Measurements from ENCODE around the gene HOXA13. TPM values are rescaled to one million over a fixed set of nuclear protein-coding genes. Genes with fewer than 3 reads are reported as not detected.

HOXA13 gene
- total and polyA plus RNA-seq, 2 donors (not counting 1 experiment from before 2014, with no cell fraction given): not detected

DNA sequence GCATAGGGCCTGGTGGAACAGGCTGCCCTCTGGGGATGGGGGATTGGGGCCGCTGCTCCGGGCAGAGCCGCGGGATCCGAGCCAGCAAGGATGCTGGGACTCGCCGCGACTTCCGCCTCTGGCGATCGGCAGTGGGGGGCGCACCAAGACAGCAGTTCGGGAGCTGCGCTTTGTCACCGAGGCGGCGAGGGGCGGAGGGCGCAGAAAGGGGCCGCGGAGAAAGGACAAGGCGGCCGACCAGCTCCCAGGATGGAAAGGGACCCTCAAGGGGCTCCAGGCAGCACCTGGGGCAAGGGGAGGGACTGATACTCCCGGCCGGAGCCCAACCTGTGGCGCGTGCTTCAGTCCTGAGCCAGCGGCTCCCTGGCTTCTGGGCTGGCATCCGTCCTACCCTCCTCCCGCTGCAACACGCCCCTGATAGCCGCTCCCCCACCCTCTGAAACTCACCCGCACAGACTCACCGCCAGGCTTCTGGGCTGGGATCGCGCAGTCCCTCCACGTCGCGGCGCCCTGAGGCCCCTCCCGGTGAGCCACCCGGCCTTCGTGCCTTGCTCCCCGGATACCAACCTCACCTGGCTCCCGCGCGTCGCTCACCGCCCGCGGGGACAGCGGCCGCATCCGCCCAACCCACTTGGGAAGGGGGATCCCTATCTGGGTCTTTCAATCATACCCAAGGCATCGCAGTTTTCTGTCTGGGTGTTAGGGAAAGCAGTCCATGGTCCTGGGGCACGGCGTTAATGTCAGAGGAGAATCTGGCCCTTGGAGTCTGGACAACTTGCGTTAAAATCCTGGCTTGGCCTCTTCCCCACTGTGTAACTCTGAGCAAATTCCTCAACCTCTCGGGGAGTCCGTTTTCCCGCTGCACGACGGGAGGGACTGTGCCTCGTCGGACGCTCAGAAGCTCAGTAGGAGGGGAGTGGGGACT is 35.8 kb upstream of the HOXA13 start:
- intact Hi-C loops (cut with micrococcal nuclease): no loop called here
- H3K27me3 ChIP-seq (replicated peaks in 1 of 4; ENCODE audit: control extremely low read depth in 1 of 4, control insufficient read depth in 3 of 4, insufficient read depth in 4 of 4, low read length in 3 of 4): peaks cover 0 to 70% (median 42%) of the 10 kb centered on the region in 4 experiments
- peak overlapping the region in 2 of 5 experiments; percentile 10 to 29 for H3K4me3 ChIP-seq (ENCODE audit: control extremely low read depth in 1 of 5, extremely low read depth in 1 of 5, insufficient read depth in 1 of 5, low read depth in 2 of 5, low read length in 4 of 5)
- 7% methylated on average over 49 of the region's 66 CpGs for WGBS (ENCODE audit: insufficient coverage)
- peak overlapping the region; percentile 50 for H3K4me3 Mint-ChIP-seq
- peak overlapping the region; percentile 68 for H3K4me2 ChIP-seq (replicated peaks; ENCODE audit: low read depth, low read length, poor library complexity, severe bottlenecking)
- ATAC-seq (ENCODE audit: low read depth): no peak
- H3K79me2 ChIP-seq (ENCODE audit: control insufficient read depth, insufficient read depth, low read length): no peaks in the 10 kb centered on the region
- no peaks in the 10 kb centered on the region for H3K36me3 ChIP-seq (replicated peaks in 1 of 2; ENCODE audit: control extremely low read depth in 1 of 2, control insufficient read depth in 1 of 2, extremely low read depth in 1 of 2, insufficient read depth in 2 of 2, low read length in 1 of 2)
- peaks cover 22 to 28% of the 10 kb centered on the region in 2 donors for H3K4me1 ChIP-seq (ENCODE audit: control insufficient read depth in 2 of 2, insufficient read depth in 2 of 2, low read length in 2 of 2)
- H3K4me1 Mint-ChIP-seq: peaks cover 21% of the 10 kb centered on the region
- peaks cover 0 to 32% (median 0%) of the 10 kb centered on the region in 3 donors for H3K9me3 ChIP-seq (ENCODE audit: control extremely low read depth in 1 of 3, control insufficient read depth in 2 of 3, insufficient read depth in 1 of 3, low read length in 2 of 3)
- peaks cover 64% of the 10 kb centered on the region for H3K27me3 Mint-ChIP-seq
- no peaks in the 10 kb centered on the region for H3K9me3 Mint-ChIP-seq (ENCODE audit: insufficient read depth)
- H3K27ac Mint-ChIP-seq: no peak overlapping the region
- H3K9ac ChIP-seq (ENCODE audit: low read length): no peak overlapping the region
- ChIA-PET POLR2A (no interaction called here), CTCF (no interaction called here)
- peak overlapping the region; percentile 66 for H2AFZ ChIP-seq (ENCODE audit: insufficient read depth, low read depth, low read length, poor library complexity, severe bottlenecking)
- DNase-seq: peak; percentile 32
- no peaks in the 10 kb centered on the region for H4K20me1 ChIP-seq (ENCODE audit: control insufficient read depth, insufficient read depth, low read length, poor library complexity, severe bottlenecking)
- TF ChIP-seq, protein P1, sequence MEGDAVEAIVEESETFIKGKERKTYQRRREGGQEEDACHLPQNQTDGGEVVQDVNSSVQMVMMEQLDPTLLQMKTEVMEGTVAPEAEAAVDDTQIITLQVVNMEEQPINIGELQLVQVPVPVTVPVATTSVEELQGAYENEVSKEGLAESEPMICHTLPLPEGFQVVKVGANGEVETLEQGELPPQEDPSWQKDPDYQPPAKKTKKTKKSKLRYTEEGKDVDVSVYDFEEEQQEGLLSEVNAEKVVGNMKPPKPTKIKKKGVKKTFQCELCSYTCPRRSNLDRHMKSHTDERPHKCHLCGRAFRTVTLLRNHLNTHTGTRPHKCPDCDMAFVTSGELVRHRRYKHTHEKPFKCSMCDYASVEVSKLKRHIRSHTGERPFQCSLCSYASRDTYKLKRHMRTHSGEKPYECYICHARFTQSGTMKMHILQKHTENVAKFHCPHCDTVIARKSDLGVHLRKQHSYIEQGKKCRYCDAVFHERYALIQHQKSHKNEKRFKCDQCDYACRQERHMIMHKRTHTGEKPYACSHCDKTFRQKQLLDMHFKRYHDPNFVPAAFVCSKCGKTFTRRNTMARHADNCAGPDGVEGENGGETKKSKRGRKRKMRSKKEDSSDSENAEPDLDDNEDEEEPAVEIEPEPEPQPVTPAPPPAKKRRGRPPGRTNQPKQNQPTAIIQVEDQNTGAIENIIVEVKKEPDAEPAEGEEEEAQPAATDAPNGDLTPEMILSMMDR (IDR thresholded peaks at IDR 0.05): no peak
- TF ChIP-seq EZH2 (IDR thresholded peaks at IDR 0.05; ENCODE audit: borderline replicate concordance, insufficient read depth, low read depth, low read length, poor library complexity, severe bottlenecking): peak; percentile 12
- H3K27ac ChIP-seq (ENCODE audit: low read length in 2 of 2): no peak overlapping the region

DNA sequence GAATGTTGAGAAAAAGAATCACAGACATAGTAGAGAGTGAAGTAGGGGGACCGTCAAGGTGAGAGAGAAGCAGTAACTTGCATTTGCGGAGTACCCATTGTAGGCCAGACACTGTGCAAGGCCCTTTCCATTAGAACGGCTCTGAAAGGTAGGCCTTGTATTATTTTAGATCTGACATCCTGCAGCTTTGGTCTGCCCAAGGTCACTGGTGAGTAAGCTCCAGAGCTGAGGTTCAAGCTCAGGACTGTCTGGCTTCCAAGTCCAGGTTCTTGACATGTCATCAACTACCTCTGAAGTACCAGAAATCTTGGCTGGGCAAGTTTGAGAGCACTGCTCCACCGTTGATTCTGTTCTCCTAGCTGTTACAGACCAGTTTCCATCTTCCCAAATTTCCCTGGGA is 29.6 kb upstream of the HOXA13 start:
- peaks cover 59% of the 10 kb centered on the region for H3K27me3 Mint-ChIP-seq
- no peak overlapping the region for H3K27ac Mint-ChIP-seq

More for the DNA sequence above, 29.6 kb upstream of the HOXA13 start:
- no peak overlapping the region for H3K4me3 ChIP-seq (ENCODE audit: control extremely low read depth in 1 of 5, extremely low read depth in 1 of 5, insufficient read depth in 1 of 5, low read depth in 2 of 5, low read length in 4 of 5)
- H3K27ac ChIP-seq (ENCODE audit: low read length in 2 of 2): no peak overlapping the region
- intact Hi-C loops (cut with micrococcal nuclease): no loop called here
- ChIA-PET CTCF (no interaction called here), POLR2A (no interaction called here)
- no peaks in the 10 kb centered on the region for H4K20me1 ChIP-seq (ENCODE audit: control insufficient read depth, insufficient read depth, low read length, poor library complexity, severe bottlenecking)
- no peaks in the 10 kb centered on the region for H3K4me1 ChIP-seq (ENCODE audit: control insufficient read depth in 2 of 2, insufficient read depth in 2 of 2, low read length in 2 of 2)
- ATAC-seq (ENCODE audit: low read depth): no peak
- Mint-ChIP-seq H3K9me3 (ENCODE audit: insufficient read depth) (no peaks in the 10 kb centered on the region), H3K4me1 (no peaks in the 10 kb centered on the region), H3K4me3 (no peak overlapping the region)
- WGBS (ENCODE audit: insufficient coverage): 91% methylated on average over 4 of the region's 4 CpGs
- no peaks in the 10 kb centered on the region for H3K79me2 ChIP-seq (ENCODE audit: control insufficient read depth, insufficient read depth, low read length)
- peaks cover 0 to 48% (median 25%) of the 10 kb centered on the region in 4 experiments for H3K27me3 ChIP-seq (replicated peaks in 1 of 4; ENCODE audit: control extremely low read depth in 1 of 4, control insufficient read depth in 3 of 4, insufficient read depth in 4 of 4, low read length in 3 of 4)
- no peak overlapping the region for H2AFZ ChIP-seq (ENCODE audit: insufficient read depth, low read depth, low read length, poor library complexity, severe bottlenecking)
- no peak for DNase-seq
- no peaks in the 10 kb centered on the region for H3K9me3 ChIP-seq (ENCODE audit: control extremely low read depth in 1 of 3, control insufficient read depth in 2 of 3, insufficient read depth in 1 of 3, low read length in 2 of 3)
- no peak overlapping the region for H3K9ac ChIP-seq (ENCODE audit: low read length)
- no peaks in the 10 kb centered on the region for H3K36me3 ChIP-seq (replicated peaks in 1 of 2; ENCODE audit: control extremely low read depth in 1 of 2, control insufficient read depth in 1 of 2, extremely low read depth in 1 of 2, insufficient read depth in 2 of 2, low read length in 1 of 2)
- TF ChIP-seq, protein P1 (IDR thresholded peaks at IDR 0.05): no peak
- no peak for TF ChIP-seq EZH2 (IDR thresholded peaks at IDR 0.05; ENCODE audit: borderline replicate concordance, insufficient read depth, low read depth, low read length, poor library complexity, severe bottlenecking)
- H3K4me2 ChIP-seq (replicated peaks; ENCODE audit: low read depth, low read length, poor library complexity, severe bottlenecking): no peak overlapping the region
